Progenitor cell of endocrine pancreas (in vitro differentiated cells): ENCODE measurements around the gene THRB. TPM values are rescaled to one million over a fixed set of nuclear protein-coding genes. Genes with fewer than 3 reads are reported as not detected.

ENCODE experiments used
- DNase-seq: peaks from one replicate; pipeline ENCODE4 v3.0.0; 2021; ENCODE audit warnings: low spot score; ENCODE audit not compliant: unreplicated experiment
- H3K27ac Mint-ChIP-seq: 2 replicates; pipeline ENCODE4 v1.8.0; 2021; ENCODE audit warnings: mild to moderate bottlenecking, moderate library complexity, mixed read lengths
- H3K27me3 Mint-ChIP-seq: 2 replicates; pipeline ENCODE4 v1.8.0; 2021; ENCODE audit warnings: mixed read lengths
- H3K36me3 Mint-ChIP-seq: 2 replicates; pipeline ENCODE4 v1.8.0; 2022; ENCODE audit warnings: mixed read lengths; ENCODE audit not compliant: insufficient read depth
- H3K4me1 Mint-ChIP-seq: 2 replicates; pipeline ENCODE4 v1.8.0; 2021; ENCODE audit warnings: low read depth, mixed read lengths
- H3K4me3 Mint-ChIP-seq: 2 replicates; pipeline ENCODE4 v1.8.0; 2021; ENCODE audit warnings: low read depth, mild to moderate bottlenecking, moderate library complexity, mixed read lengths
- H3K9me3 Mint-ChIP-seq: 2 replicates; pipeline ENCODE4 v1.8.0; 2021; ENCODE audit warnings: low read depth, mixed read lengths
- total RNA-seq: library from RNA; stranded (reverse); gene quantifications from 2 replicates; pipeline ENCODE4 v1.2.1, GENCODE V29; 2021
- TF ChIP-seq, protein P1 (sequence below): fragments of 200-600 bp; sonication (generic); IDR thresholded peaks from one replicate; pipeline ENCODE4 v1.5.0; 2021; ENCODE audit warnings: antibody characterized with exemption, mild to moderate bottlenecking; ENCODE audit not compliant: unreplicated experiment

The THRB gene
- total RNA-seq, 1 donor from 2014 or later = 19.7 TPM

DNA sequence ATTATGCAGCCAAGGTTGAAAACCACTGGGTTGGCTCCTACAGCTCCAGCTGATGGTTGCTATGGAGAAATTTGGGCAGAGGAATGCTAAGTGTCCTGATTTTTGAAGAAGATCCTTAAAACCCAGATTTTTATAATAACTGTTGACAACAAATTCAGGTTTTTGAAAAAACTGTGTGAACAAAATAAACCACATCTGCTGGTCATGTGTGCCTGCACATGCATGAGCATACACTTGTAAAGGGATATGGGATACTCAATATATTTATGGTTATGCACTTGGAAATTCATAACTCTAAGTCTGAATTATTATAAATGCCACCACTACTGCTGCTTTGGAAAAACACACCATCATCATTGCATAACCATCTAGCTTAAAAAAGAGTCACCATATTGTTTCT lies 133.7 kb downstream of the THRB start:
- Mint-ChIP-seq H3K4me1 (peaks cover 13% of the 10 kb centered on the region), H3K27ac (no peak overlapping the region), H3K27me3 (no peaks in the 10 kb centered on the region), H3K9me3 (no peaks in the 10 kb centered on the region), H3K4me3 (no peak overlapping the region), H3K36me3 (no peaks in the 10 kb centered on the region)
- TF ChIP-seq, protein P1, sequence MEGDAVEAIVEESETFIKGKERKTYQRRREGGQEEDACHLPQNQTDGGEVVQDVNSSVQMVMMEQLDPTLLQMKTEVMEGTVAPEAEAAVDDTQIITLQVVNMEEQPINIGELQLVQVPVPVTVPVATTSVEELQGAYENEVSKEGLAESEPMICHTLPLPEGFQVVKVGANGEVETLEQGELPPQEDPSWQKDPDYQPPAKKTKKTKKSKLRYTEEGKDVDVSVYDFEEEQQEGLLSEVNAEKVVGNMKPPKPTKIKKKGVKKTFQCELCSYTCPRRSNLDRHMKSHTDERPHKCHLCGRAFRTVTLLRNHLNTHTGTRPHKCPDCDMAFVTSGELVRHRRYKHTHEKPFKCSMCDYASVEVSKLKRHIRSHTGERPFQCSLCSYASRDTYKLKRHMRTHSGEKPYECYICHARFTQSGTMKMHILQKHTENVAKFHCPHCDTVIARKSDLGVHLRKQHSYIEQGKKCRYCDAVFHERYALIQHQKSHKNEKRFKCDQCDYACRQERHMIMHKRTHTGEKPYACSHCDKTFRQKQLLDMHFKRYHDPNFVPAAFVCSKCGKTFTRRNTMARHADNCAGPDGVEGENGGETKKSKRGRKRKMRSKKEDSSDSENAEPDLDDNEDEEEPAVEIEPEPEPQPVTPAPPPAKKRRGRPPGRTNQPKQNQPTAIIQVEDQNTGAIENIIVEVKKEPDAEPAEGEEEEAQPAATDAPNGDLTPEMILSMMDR = no peak
- DNase-seq = no peak

DNA sequence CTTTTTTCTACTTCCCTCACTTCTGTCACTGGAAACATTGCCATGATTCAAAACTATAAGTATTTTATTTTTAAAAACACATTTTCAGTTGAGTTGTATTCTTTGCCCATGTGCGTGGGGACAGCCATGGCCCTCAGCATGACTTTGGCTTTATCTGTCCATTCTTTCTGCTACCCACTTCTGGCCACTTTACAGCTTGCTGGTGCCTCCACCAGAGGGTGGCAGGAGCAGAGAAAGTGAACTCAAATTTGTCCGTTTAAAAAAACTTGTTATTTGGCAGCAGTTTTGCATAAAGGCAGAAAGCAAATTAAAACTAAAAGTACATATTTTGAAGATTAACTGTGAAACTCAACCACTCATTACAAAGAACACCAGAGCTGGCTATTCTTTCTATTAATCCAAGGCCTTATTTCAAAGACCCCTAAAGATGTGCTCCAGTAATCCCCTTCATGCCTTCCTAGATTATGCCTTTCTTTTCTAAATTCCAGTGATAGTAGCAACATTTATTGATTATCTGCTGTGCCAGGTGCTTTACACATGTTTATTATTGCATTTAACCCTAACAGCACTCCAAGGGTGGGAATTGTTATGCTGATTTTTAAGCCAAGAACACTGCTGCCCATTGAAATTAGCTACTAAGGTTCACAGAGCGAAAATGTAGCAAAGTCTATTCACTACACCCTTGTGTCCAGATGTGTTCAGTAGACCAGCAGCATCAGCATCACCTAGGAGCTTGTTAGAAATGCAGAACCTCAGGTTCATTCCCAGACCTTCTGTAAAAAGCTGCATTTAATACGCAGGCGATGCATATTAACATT lies 134.8 kb downstream of the THRB start:
- no peaks in the 10 kb centered on the region for H3K9me3 Mint-ChIP-seq
- no peaks in the 10 kb centered on the region for H3K27me3 Mint-ChIP-seq
- H3K27ac Mint-ChIP-seq = no peak overlapping the region
- no peak for DNase-seq
- H3K4me1 Mint-ChIP-seq = peaks cover 9% of the 10 kb centered on the region
- H3K4me3 Mint-ChIP-seq = no peak overlapping the region
- no peaks in the 10 kb centered on the region for H3K36me3 Mint-ChIP-seq
- TF ChIP-seq, protein P1 = peak; percentile 26

DNA sequence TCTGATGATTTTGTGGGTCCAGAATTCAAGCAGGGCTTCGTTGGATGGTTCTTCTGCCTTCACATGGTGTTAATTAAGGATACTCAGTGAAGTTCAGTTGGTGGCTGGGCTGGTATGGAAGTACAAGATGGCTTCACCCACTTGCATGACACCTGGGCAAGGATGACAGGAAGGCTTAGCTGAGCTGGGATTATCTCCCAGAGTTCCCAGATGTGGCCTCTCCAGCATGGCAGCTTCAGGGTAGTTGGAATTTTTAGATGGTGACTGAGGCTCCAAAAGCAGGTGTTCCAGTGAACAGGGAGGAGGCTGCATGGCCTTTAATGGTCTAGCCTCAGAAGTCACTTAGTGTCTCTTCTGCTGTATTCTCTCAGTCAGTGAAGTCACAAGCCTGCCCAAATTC lies 135.5 kb downstream of the THRB start:
- TF ChIP-seq, protein P1 = no peak
- Mint-ChIP-seq H3K4me3 (no peak overlapping the region), H3K27ac (no peak overlapping the region), H3K4me1 (peaks cover 8% of the 10 kb centered on the region), H3K9me3 (peaks cover 6% of the 10 kb centered on the region), H3K36me3 (peaks cover 3% of the 10 kb centered on the region), H3K27me3 (no peaks in the 10 kb centered on the region)
- DNase-seq = no peak

DNA sequence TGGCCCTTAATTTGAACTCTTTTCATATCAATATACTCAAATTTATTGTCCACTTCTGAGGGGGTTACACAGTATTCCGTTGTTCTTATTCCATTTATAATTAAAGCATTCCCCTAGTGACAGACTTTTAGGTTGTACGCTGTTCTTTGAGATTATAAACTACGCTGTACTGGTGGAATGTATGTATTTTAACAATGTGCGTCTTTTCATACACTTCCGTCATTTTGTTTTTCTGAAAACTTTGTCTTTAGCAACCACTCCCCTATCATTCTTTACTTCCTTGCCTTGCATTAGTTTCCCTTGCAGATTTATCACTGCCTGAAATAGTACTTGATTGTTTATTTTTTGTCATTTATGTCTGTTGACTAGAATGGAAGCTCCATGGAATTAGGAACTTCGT lies 137.0 kb downstream of the THRB start:
- Mint-ChIP-seq H3K27me3 (no peaks in the 10 kb centered on the region), H3K9me3 (peaks cover 6% of the 10 kb centered on the region), H3K27ac (no peak overlapping the region), H3K36me3 (peaks cover 3% of the 10 kb centered on the region), H3K4me1 (peaks cover 11% of the 10 kb centered on the region), H3K4me3 (no peak overlapping the region)
- TF ChIP-seq, protein P1 = no peak
- DNase-seq = no peak

DNA sequence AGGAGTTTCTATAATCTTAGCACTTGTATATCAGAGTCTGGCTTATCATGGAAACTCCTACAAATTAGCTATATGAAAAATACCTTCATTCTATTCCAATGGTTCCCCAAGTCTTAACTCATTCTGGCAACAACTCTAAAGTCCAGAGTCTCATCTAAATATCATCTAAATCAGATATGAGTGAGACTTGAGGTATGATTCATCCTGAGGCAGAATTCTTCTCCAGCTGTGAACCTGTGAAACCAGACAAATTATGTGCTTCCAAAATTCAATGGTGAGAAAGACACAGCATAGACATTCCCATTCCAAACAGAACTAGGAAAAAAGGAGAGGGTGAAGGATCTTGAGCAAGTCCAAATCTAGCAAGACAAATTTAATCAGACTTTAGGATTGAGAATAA lies 138.8 kb downstream of the THRB start:
- no peak overlapping the region for H3K27ac Mint-ChIP-seq
- H3K4me3 Mint-ChIP-seq = no peak overlapping the region

More for the DNA sequence above, 138.8 kb downstream of the THRB start:
- TF ChIP-seq, protein P1 = no peak
- no peaks in the 10 kb centered on the region for H3K27me3 Mint-ChIP-seq
- H3K36me3 Mint-ChIP-seq = peaks cover 3% of the 10 kb centered on the region
- peaks cover 6% of the 10 kb centered on the region for H3K9me3 Mint-ChIP-seq
- no peak for DNase-seq
- peaks cover 21% of the 10 kb centered on the region for H3K4me1 Mint-ChIP-seq
